DND-41 (cell line): ENCODE measurements around the gene TFIP11.

Source experiments
- CTCF ChIP-seq: IDR thresholded peaks from 2 replicates; pipeline ENCODE4 v1.5.1; 2012; ENCODE audit warnings: borderline replicate concordance, low read length, moderate library complexity, mild to moderate bottlenecking; ENCODE audit not compliant: poor library complexity, severe bottlenecking; ENCODE audit errors: extremely low read depth
- EZH2 ChIP-seq: IDR thresholded peaks from 3 replicates; pipeline ENCODE4 v1.6.1; 2012; ENCODE audit warnings: borderline replicate concordance, low read depth, mild to moderate bottlenecking, moderate library complexity, low read length, inconsistent platforms; ENCODE audit not compliant: severe bottlenecking

DNA sequence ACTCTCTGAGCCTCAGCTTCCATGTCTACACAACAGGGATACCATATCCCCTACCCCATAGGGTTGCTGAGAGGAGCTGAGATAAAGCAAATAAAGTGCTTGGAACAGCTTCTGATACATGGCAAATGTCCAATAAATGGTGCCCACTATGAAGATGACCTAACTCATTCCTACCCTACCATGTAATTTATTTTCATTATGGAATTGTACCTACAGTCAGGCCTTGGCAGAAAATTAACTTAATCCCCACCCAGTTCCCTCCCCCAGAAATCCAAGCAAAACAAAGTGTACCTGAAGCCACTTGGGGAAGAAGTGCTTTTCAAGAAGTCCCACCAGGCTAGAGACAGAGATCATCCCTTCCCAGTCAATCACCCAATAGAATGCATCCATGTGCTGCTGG is 17.8 kb downstream of the TFIP11 start:
- TF ChIP-seq CTCF (no peak), EZH2 (no peak)
